OCI-LY1 (cell line): ENCODE measurements around the gene GPX3.

ENCODE experiments used
- H2AFZ ChIP-seq: fragments of 200-600 bp; sonication (generic), shearing (Covaris generic); 2 replicates; pipeline ENCODE4 v1.6.0; 2014; ENCODE audit warnings: antibody characterized with exemption, mild to moderate bottlenecking, low read length
- H3F3A ChIP-seq: fragments of 200-600 bp; sonication (generic), shearing (Covaris generic); 2 replicates; pipeline ENCODE4 v1.6.0; 2014; ENCODE audit warnings: mild to moderate bottlenecking, antibody characterized with exemption, low read length, moderate library complexity; ENCODE audit not compliant: insufficient read depth
- H3K27ac ChIP-seq: fragments of 200-600 bp; sonication (generic); 2 replicates; pipeline ENCODE4 v1.5.1; 2014; ENCODE audit warnings: low read length, mixed run types, mild to moderate bottlenecking, low read depth; ENCODE audit not compliant: poor library complexity, severe bottlenecking
- H3K27me3 ChIP-seq: fragments of 200-600 bp; sonication (generic); 2 replicates; pipeline ENCODE4 v1.6.0; 2014; ENCODE audit warnings: antibody characterized with exemption, mild to moderate bottlenecking, low read length, moderate library complexity; ENCODE audit not compliant: insufficient read depth
- H3K36me3 ChIP-seq: fragments of 200-600 bp; sonication (generic); 2 replicates; pipeline ENCODE4 v1.6.1; 2014; ENCODE audit warnings: mild to moderate bottlenecking, antibody characterized with exemption, low read length, moderate library complexity, mixed read lengths; ENCODE audit not compliant: insufficient read depth
- H3K4me1 ChIP-seq: fragments of 200-600 bp; sonication (generic); 2 replicates; pipeline ENCODE4 v1.5.1; 2014; ENCODE audit warnings: mild to moderate bottlenecking, low read length, moderate library complexity; ENCODE audit not compliant: insufficient read depth, severe bottlenecking
- H3K4me2 ChIP-seq: fragments of 200-600 bp; sonication (generic), shearing (Covaris generic); 2 replicates; pipeline ENCODE4 v1.6.1; 2014; ENCODE audit warnings: low read length
- H3K4me3 ChIP-seq: fragments of 200-600 bp; sonication (generic); 2 replicates; pipeline ENCODE4 v1.5.1; 2014; ENCODE audit warnings: low read length, low read depth, mild to moderate bottlenecking, mixed read lengths; ENCODE audit not compliant: poor library complexity, severe bottlenecking
- H3K79me2 ChIP-seq: fragments of 200-600 bp; shearing (Covaris generic); 2 replicates; pipeline ENCODE4 v1.6.1; 2016; ENCODE audit warnings: mixed run types, low read length, mixed read lengths; ENCODE audit not compliant: insufficient read depth
- H3K9ac ChIP-seq: fragments of 200-600 bp; sonication (generic), shearing (Covaris generic); 2 replicates; pipeline ENCODE4 v1.6.1; 2014; ENCODE audit warnings: mild to moderate bottlenecking, low read length, mixed read lengths
- H3K9me2 ChIP-seq: fragments of 200-600 bp; sonication (generic), shearing (Covaris generic); 2 replicates; pipeline ENCODE4 v1.6.1; 2014; ENCODE audit warnings: low read depth, mild to moderate bottlenecking, low read length, mixed read lengths
- H3K9me3 ChIP-seq: fragments of 200-600 bp; shearing (Covaris generic); 2 replicates; pipeline ENCODE4 v1.6.1; 2014; ENCODE audit warnings: low read length, mixed read lengths
- H4K20me1 ChIP-seq: fragments of 200-600 bp; sonication (generic), shearing (Covaris generic); 2 replicates; pipeline ENCODE4 v1.6.0; 2016; ENCODE audit warnings: mild to moderate bottlenecking, low read length; ENCODE audit not compliant: insufficient read depth
- CTCF ChIP-seq: fragments of 200-600 bp; sonication (generic), shearing (Covaris generic); IDR thresholded peaks from 2 replicates; pipeline ENCODE4 v1.5.1; 2017; ENCODE audit warnings: mild to moderate bottlenecking, antibody characterized with exemption, low read length, moderate library complexity, mixed read lengths
- EZH2 ChIP-seq: fragments of 200-600 bp; sonication (generic), shearing (Covaris generic); IDR thresholded peaks from 2 replicates; pipeline ENCODE4 v1.8.0; 2017; ENCODE audit warnings: borderline replicate concordance, mixed run types, mild to moderate bottlenecking, antibody characterized with exemption, low read length, moderate library complexity, mixed read lengths

Gene GPX3

GRCh38 chr5:151029179-151030055 lies 9.0 kb downstream of the GPX3 start:
- Histone ChIP-seq H3K27ac (no peak overlapping the region), H4K20me1 (no peaks in the 10 kb centered on the region), H3K9ac (no peak overlapping the region), H3K36me3 (peaks cover 92% of the 10 kb centered on the region), H3K4me3 (no peak overlapping the region), H3K27me3 (no peaks in the 10 kb centered on the region), H3F3A (no peaks in the 10 kb centered on the region), H3K79me2 (no peaks in the 10 kb centered on the region), H2AFZ (no peak overlapping the region), H3K9me2 (no peaks in the 10 kb centered on the region), H3K9me3 (no peaks in the 10 kb centered on the region), H3K4me2 (no peak overlapping the region), H3K4me1 (no peaks in the 10 kb centered on the region)
- TF ChIP-seq EZH2 = no peak

DNA sequence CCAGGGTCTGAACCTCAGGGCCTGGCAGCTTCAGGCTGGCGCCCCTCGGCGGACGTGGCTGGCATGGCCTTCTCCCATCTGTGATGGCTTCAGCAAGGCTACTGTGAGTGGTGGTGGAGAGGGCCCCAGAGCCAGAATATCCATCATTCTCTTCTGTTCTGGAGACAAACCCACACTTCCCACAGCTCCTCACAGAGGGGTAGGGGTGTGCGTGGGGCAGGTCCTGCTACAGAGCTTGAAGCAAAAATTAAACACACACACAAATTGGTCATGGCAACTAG lies 9.6 kb downstream of the GPX3 start:
- no peaks in the 10 kb centered on the region for H3F3A ChIP-seq
- H3K36me3 ChIP-seq = peaks cover 98% of the 10 kb centered on the region
- H3K9me2 ChIP-seq = no peaks in the 10 kb centered on the region
- no peak overlapping the region for H3K4me3 ChIP-seq
- no peaks in the 10 kb centered on the region for H3K4me1 ChIP-seq
- no peak for TF ChIP-seq EZH2
- no peak for TF ChIP-seq CTCF
- H2AFZ ChIP-seq = no peak overlapping the region
- no peak overlapping the region for H3K9ac ChIP-seq
- H4K20me1 ChIP-seq = no peaks in the 10 kb centered on the region
- H3K9me3 ChIP-seq = no peaks in the 10 kb centered on the region
- no peak overlapping the region for H3K4me2 ChIP-seq
- H3K27ac ChIP-seq = no peak overlapping the region
- no peaks in the 10 kb centered on the region for H3K79me2 ChIP-seq
- H3K27me3 ChIP-seq = no peaks in the 10 kb centered on the region

DNA sequence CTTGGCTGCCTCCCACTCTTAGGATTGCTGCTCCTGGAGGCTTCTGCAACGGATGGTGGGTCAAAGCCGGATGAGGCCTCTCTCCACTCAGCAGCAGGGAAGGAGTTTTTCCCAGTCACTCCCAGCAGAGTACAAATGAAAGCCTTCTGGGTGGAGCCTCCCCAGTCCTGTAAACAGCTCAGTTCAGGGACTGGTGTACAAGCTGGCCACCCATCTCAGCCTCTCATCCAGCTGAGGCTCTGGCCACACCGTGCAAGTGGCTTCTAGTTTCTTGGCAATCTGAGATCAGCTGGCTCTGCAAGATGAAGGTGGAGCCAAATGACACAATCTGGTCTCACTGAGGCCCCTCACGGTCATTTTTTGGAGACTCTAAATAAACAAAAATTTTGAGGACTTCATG lies 10.0 kb downstream of the GPX3 start:
- Histone ChIP-seq H3K9me2 (no peaks in the 10 kb centered on the region), H3K9ac (no peak overlapping the region), H3K27me3 (no peaks in the 10 kb centered on the region), H3K4me1 (no peaks in the 10 kb centered on the region), H3K27ac (no peak overlapping the region), H3F3A (no peaks in the 10 kb centered on the region), H3K36me3 (peaks cover 98% of the 10 kb centered on the region), H3K4me3 (no peak overlapping the region), H2AFZ (no peak overlapping the region), H3K4me2 (no peak overlapping the region), H4K20me1 (no peaks in the 10 kb centered on the region), H3K79me2 (no peaks in the 10 kb centered on the region), H3K9me3 (no peaks in the 10 kb centered on the region)
- TF ChIP-seq EZH2 (no peak), CTCF (no peak)

DNA sequence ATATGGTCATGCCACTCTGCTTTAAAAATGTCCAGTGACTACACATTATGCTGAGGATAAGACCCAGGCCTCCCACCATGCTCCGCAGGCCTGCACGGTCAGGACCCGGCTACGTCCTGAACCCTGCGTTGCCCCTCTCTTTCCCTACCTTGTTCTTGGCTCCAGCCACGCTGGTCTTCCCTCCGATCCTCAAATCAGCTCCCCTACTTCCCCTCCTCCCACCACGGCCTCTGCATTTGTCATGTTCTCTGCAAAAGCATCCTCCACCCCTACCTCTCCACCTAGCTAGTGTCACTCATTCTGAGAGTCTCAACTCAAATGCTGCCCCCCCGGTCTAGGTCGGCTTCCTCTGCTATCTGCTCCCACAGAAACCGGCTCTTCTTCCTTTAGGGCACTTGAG lies 11.2 kb downstream of the GPX3 start:
- no peaks in the 10 kb centered on the region for H3K79me2 ChIP-seq
- H3F3A ChIP-seq = no peaks in the 10 kb centered on the region
- H3K9me2 ChIP-seq = no peaks in the 10 kb centered on the region
- H3K27me3 ChIP-seq = no peaks in the 10 kb centered on the region
- no peak overlapping the region for H2AFZ ChIP-seq
- TF ChIP-seq EZH2 = no peak
- no peak for TF ChIP-seq CTCF
- no peak overlapping the region for H3K4me3 ChIP-seq
- H3K4me1 ChIP-seq = no peaks in the 10 kb centered on the region
- no peaks in the 10 kb centered on the region for H4K20me1 ChIP-seq
- no peaks in the 10 kb centered on the region for H3K9me3 ChIP-seq
- H3K36me3 ChIP-seq = peaks cover 97% of the 10 kb centered on the region
- no peak overlapping the region for H3K4me2 ChIP-seq
- H3K27ac ChIP-seq = no peak overlapping the region
- no peak overlapping the region for H3K9ac ChIP-seq
